Pons (tissue), 1 donor: ENCODE data around the gene UBTF.
A peak's percentile ranks its signal among the peaks of the same experiment; 100 is the strongest.
"Not testable (repeated sequence)": the region's sequence is repeated elsewhere in the genome, so short reads cannot be mapped to it uniquely, and the experiment has no call there.

Source experiments
- DNase-seq: peaks from one replicate; pipeline ENCODE4 v3.0.0-alpha.2; 2016; ENCODE audit warnings: low spot score

Gene UBTF

DNA sequence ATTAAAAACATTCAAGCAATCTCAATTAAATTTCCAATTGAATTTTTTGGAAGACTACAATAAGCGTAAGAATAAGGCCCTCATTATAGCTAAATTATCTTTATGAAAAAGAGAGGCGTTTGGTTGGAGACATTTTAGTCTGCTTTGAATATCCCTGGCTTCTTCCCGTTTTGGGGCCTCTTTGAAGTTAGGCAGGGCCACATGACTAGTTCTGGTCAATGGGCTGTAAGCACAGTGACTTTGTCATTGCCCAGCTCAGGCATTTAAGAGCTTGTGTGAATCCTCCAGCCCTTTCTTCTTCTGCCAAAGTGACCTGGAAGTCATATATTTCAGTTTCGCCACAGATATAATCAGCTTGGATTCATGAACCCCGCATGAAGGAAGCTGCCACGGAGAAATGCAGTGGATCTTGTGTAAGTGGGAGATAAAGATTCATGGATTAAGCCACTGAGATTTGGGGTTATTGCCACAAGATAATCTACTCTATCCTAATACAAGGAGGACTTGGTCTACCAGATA, 21.7 kb upstream of the UBTF start:
- DNase-seq = peak; percentile 53

DNA sequence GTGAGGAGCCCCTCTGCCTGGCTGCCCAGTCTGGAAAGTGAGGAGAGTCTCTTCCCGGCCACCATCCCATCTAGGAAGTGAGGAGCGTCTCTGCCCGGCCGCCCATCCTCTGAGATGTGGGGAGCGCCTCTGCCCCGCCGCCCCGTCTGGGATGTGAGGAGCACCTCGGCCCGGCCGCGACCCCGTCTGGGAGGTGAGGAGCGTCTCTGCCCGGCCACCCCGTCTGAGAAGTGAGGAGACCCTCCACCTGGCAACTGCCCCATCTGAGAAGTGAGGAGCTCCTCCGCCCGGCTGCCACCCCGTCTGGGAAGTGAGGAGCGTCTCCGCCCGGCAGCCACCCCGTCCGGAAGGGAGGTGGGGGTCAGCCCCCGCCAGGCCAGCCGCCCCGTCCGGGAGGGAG, 18.4 kb upstream of the UBTF start:
- not testable (repeated sequence) for DNase-seq

DNA sequence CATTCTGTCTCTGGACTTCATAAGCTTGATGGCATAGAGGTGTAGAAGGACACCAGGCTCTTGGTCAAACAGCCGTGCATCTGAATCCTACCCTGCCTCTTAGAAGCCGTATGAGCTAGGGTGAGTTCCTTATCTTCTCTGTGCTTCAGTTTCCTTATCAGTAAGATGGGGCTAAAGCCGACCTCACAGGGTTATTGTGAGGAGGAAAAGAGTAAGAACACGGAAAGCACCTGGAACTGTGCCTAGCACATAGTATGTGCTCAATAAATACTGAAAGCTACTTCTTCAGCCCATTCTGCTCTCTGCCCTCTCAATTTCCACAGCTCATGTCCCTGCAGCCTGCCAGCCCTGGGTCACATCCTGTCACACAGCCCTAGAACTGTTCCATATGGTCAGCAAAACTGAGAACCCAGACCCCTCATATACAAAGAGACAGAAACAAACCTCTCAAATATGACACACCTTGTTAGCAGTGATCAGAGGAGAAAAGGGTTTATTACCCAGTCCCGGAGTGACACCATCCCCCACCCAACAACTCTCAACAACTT, 17.0 kb upstream of the UBTF start:
- DNase-seq = no peak

DNA sequence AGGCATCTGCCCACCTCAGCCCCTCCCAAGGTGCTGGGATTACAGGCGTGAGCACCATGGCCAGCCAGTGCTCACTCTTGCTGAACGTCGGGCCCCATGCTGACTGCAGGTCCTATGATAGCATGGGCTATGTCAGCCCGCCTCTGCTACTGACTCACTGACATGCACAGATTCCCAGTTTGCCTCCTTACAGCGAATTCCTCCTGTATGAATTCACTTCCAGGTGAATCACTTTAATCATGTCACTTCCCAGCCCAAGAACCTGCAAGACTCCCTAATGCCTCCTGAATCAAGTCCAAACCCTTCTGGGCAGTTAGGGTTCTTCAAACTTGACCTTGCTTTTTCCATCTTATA, 16.1 kb upstream of the UBTF start:
- DNase-seq = no peak

DNA sequence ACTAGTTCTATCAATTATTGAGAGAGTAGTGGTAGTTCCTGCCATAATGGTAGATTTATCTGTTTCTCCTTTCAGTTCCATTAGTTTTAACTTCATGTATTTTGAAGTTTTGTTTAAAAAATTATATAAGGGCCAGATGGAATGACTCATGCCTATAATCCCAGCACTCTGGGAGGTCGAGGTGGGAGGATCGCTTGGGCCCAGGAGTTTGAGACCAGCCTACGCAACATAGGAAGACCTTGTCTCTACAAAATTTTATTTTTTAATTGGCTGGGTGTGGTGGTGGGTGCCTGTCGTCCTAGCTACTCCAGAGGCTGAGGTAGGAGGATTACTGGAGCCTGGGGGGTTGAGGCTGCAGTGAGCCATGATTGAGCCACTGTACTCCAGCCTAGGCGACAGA, 14.1 kb upstream of the UBTF start:
- DNase-seq = no peak

DNA sequence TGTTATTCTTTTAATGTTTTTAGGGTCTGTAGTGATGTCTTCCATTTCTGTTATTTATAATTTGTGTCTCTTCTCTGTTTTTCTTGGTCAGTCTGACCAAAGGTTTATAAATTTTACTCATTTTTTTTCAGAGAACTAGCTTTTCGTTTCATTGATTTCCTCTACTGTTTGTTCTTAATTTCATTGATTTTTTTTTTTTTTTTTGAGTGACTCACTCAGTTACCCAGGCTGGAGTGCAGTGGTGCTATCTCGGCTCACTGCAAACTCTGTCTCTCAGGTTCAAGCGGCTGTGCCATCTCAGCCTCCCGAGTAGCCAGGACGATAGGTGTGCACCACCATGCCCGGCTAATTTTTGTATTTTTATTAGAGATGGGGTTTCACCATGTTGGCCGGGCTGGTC, 12.6 kb upstream of the UBTF start:
- no peak for DNase-seq

DNA sequence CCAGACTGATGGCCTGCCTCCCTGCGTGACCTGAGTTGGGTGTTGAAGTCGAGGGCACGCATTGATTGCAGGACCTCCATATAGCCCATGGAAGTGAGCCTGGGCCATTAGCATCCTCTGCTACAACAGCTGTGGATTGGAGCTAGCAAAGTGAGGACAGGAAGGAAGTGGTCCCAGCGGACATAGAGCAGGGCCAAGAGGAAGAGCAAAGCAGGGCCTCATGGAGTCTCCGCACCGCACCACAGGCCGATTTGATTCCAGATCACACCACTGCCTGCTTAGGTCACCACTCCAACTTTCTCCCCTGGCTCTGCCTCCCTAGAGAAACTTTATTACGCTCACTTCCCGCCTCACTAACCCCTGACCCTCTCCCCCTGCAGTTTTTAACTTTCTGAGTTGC, 10.7 kb upstream of the UBTF start:
- no peak for DNase-seq

DNA sequence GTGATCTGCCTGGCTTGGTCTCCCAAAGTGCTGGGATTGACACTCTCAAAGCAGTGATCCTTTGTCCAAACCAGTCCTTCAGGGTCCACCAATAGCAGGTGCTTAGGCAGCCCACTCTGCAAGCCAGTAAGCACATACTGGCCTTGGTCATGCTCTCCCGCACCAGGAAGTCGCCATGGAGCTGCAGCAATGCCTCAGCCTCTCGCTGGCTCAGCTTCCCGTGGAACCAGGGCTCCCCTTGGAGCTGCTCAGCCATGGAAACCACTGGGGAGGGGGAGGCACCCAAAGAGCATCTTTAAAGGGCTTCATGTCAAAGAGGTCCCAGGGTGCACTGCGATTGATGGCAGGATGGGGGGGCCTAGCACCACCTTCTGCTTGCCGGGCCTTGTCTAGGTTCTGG, 9.6 kb upstream of the UBTF start:
- no peak for DNase-seq

DNA sequence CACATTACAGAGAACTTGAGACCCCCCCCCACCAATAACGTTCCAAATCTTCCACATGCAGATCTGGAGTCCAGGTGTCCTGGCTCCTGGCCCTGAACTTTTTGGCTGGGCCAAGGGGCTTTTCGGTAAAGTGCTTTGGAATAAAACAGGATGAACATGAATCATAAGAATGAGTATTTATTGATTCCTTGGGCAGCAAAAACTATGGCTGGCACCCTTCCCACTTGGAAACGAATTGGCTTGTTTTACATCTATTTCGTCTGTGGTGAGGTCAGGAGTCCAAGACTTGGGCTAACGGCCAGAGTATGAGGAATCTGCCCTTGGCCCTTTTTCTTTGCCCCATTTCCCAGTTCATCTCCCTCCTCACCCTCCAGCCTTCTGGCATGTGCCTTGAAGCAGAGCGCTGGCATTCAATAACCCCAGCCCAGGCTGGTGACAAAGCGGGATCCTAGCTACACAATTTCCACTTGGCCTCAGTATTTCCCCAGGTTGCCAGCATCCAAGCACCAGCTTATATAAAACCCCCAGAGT, 4.1 kb upstream of the UBTF start:
- DNase-seq = no peak

DNA sequence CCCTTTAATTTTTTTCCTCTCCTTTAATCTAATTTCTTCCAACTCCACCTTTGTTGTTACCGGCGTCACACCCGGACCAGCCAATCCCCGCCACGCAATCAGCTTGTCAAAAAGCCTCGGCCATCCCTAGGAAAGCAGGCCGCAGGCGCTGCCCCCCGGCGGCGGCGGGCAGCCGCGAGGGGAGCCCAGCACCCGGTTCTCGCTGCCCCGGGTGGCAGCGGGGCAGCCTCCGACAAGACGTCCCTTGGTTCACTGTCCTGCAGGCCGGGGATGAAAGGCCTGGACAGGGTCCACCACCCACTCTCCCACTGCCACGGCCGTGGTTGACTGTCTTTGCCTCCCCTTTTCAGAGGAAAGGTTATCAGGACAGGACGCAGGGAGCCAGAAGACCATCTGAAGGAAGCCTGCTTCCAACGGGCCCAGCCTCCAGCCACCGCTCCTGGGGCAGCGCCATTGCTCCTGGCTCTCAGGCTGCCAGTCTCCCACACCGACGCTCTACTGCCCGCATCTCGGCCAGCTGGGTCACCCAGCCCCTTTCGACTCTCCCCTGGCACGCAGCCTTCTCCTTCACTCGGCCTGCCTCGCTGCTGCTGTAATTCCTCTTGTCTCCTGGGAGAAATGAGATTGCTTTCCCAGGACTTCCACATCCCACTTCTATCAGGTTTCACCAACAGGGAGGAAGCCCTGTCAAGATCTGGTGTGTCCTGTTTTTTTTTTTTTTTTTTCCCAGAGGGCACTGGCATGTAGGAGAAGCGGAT, 2.8 kb upstream of the UBTF start:
- peak; percentile 90 for DNase-seq

DNA sequence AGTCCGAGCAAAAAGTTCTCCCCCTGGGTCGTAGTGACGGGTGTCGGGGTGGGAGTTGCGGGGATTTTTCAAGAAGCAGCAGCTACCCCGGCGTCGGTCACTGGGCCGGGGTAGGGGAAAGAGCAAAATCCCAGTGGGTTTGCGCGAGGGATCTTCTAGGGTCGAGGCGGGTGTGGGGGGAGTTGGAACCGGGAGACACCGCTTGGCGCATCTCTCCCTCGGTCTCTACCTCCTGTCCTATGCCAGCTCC, 2.3 kb upstream of the UBTF start:
- no peak for DNase-seq

DNA sequence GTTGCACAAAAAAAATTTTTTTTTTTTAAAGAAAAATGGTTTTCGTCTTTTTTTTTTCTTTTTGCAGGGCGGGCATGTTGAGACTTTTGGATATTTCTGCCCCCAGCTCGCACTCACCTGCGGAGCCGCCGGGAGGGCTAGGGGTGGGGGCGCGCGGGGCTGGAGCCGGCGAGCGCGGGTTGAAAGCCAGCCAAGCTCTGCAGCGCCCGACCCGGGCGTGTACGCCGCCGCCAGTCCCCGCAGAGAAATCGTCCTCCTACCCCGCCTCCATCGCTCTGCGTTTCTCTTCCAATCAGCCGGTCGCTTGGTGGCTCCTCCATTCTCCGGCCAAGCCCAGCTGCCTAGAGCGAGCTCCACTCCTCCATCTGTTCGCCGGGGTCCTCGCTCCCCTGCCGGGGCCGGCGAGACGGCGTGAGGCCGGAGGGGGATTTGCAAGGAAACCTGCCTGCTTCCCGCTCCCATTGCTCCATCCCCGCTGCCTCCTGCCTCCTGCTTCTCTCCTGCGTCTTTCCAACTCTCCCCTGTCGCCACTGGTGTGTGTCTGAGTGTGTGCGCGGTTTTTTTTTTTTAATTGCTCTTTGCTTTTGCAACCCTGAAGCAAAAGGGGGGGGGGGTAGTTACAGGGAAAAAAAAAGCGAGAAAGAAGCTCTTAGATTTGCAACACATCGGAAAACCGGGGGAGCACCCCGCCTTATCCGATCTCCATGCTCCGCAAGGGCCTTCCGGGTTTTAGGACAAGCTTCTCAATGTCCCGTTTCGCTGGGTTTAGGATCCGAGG, 1.8 kb upstream of the UBTF start:
- DNase-seq = peak; percentile 77

DNA sequence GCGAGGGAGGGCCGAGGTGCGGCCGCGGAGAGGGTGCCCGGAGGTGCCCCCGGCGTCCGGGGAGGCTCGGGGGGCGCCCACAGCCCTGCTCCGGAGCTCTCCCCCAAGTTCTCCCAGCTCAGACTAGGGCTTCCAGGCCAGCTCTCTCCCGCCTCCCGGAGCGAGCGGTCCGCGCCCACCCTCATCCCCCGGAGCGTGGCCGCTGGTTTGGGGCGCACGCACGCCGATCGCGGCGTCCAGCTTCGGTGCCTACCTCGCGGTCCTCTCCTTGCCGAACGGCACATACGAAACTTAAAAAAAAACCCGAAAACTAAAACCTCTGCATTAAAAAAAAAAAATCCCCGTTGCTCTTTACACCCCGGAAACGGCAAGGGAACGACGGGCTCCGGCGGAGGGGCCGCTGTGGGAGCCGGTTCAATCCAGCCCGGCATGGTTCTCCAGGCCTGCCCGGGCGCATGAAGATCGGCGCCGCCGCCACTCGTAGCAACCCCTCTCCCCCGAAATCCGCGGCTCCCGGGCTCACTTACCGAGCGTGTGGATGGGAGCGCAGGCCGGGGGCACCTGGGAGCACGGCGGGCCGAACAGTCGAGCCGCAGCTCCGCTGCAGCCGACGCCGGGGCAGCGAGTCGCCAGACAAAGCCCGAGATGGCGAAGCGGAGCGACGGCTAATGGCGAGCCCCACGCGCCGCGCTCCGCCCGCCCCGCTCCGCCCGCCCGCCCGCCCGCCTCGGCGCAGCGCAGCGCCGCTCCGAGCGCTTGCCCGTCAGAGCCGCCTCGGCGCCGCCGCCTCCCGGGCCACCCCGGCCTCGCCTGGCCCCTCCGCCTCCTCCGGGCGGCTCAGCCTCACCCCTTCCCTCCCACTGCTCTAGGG, 973 bp upstream of the UBTF start:
- no peak for DNase-seq

DNA sequence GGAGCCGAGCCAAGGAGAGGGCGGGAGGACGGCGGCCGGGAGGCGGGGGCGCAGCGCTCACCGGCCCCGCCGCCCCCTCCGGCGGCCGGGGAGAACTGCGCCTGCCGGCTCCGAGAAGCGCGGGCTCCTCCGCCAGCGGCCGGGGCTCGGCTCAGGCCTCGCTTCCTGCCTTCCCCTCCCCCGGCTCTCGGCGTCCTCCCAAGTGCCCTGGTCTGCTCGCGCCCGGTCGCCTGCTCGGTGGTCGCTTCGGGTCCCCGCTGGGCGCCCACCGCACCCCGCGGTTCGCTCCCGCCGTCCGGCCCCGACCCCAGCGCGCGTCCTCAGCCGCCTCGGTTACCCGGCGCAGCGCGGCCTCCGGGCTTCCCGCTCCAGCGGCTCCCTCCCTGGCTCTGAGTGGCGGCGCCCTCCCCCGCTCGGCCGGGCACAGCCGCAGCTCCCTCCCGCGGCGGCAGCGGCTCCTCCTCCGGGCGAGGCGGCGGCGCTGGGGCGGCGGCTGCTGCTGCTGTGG, 313 bp downstream of the UBTF start:
- no peak for DNase-seq

DNA sequence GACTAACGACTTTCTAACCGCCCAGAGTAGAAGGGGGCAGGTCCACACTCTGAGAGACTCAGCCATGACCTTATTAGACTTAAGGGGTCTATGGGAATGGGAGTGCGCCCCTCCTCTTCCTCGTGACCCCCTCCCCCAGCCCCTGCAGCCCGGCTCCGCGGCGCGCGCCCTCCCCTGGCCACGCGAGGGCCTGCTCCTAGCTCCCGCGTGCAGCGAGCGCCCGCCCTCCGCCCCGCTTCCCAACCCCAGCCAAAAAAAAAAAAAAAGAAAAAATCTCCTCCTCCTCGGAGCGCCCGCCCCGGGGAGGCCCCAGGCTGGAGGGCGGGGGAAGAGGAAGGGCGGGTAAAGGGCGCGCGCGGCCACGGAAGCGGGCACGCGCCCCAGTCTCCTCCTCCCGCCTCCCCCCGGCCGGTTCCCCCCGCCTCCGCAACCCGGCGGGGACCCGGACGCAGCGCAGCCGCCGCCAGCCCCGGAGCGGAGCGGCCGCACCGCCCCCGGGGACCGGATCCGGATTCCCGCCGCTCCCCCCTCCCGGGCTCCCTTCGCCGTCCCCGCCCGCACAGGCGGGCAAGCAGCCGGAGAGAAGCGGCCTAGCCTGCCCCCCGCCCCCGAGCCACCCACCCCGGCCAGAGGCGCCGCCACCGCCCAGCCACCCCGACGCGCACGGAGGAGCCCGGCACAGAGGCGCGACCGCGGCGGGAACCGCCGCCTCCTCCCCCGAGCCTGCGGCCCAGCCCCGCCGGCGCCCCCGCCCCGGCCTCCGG, 949 bp downstream of the UBTF start:
- DNase-seq = peak; percentile 93

DNA sequence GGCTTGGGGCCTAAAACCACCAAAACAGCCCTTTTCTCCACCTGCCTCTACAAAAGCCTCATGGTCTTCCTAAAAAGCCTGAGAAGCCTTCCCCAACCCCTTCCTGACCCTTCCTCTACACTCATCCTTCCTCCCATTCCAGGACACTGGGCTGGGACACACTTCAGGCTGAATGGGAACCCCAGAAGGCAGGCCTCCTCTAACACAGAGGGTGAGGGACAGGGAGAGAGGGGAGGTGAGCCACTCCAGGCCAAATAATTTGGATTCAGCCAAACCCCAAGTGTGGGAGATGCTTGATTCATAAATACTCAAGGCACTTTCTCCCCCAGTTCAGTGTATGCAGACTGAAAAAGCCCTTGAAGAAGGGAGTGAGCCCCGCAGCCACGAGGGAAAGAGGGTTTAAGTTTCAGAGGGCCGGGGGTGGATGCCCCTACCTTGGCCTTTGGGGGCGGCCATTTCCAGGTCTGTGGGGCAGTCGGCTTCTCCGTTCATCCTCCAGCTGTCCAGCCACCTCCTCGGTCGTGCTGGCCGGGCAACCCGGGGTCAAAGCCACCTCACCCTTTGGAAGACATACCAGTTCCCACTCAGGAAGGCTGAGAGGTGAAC, 1.6 kb downstream of the UBTF start:
- no peak for DNase-seq

DNA sequence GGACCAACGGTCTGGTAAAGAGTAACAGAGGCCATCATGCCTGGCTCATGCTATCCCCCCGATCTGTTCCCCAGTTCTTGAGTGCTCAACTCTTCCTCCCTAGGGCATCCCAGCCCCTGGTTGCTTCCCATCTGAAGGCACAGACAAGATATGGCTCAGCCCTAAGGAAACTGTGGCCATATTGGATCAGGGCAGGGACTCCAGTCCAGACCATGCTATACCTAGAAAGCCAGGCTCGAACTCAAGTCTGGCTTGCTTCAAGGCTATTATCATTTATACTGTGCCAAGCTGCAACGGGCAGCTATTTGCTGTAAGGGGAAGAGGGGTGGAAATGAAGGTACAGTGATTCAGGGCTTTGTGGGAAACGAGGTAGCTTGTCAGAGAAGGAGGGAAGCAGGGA, 2.8 kb downstream of the UBTF start:
- DNase-seq = no peak

DNA sequence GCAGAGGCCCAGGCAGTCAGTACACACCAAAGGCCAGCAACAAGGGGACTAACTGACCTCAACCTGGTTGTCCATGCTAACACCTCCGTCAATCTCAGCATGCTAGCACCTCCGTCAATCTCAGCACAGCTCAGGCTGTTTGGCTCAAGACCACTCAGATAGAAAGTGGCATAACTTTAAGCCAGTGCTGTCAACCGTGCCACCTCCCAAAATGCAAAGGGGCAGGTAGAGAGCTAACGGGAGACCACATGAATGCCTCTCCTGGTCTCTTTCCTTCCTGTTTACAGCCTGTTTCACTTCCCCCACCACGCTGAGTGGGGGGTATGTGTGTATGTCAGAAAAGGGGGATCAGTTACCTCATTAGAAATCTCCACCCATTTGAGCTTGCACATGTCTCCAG, 3.3 kb downstream of the UBTF start:
- DNase-seq = no peak

DNA sequence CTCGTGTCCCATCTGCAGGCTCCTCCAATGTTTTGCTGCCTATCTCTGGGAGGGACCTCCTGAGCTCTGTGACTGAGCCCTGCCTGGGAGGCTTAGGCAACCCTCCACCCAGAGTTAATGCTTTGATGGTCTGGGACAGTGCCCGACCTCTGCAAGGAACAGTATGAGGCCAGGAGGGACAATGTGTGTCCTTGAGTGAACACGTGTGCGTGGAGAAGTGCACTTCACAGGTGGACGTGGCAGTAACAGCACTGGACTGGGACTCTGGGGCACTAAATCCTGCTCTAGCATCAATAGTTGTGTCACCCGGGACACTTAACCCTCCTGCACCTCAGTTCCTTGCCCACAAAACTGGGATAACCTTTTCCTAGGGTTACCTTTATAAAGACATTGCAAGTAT, 4.6 kb downstream of the UBTF start:
- DNase-seq = no peak

DNA sequence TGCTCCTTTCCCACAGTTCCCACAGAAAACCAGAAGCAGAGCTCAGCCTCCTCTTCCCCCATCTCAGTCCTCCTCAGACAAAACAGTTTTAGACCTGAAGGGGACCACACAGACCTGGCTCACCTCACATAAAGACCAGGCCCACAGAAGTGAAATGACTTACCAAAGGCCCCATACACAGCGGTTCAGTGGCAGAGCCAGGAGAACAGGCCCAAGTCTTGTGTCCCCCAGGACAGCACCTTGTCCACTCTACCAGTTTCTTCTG, 5.3 kb downstream of the UBTF start:
- no peak for DNase-seq
